HepG2 (cell line): ENCODE measurements around the gene PRRT2. TPM values are rescaled to one million over a fixed set of nuclear protein-coding genes. Genes with fewer than 3 reads are reported as not detected.
A peak's percentile ranks its signal among the peaks of the same experiment; 100 is the strongest.

Source experiments
- ATF7-NPFF ChIP-seq: sonication (generic); formaldehyde crosslinking; IDR thresholded peaks from 2 replicates; pipeline ENCODE4 v1.8.1; 2023; ENCODE audit warnings: mild to moderate bottlenecking, low read depth, missing genetic modification reagents, moderate library complexity
- CBFB ChIP-seq: sonication (generic); formaldehyde crosslinking; IDR thresholded peaks from 2 replicates; pipeline ENCODE4 v1.4.0; 2020; ENCODE audit warnings: missing genetic modification reagents
- FOXC1 ChIP-seq: sonication (generic); formaldehyde crosslinking; IDR thresholded peaks from 2 replicates; pipeline ENCODE4 v1.8.0; 2022; ENCODE audit warnings: mild to moderate bottlenecking, missing genetic modification reagents, borderline replicate concordance
- NFYB ChIP-seq: sonication (generic); formaldehyde crosslinking; IDR thresholded peaks from 2 replicates; pipeline ENCODE4 v1.4.0; 2020; ENCODE audit warnings: missing genetic modification reagents
- POLR2AphosphoS5 ChIP-seq: IDR thresholded peaks from 2 replicates; pipeline ENCODE4 v1.6.1; 2012; ENCODE audit warnings: low read depth, low read length
- RAD51 ChIP-seq: fragments of 450-650 bp; IDR thresholded peaks from 2 replicates; pipeline ENCODE4 v1.6.1; 2016; ENCODE audit warnings: borderline replicate concordance
- XBP1 ChIP-seq: sonication (generic); formaldehyde crosslinking; IDR thresholded peaks from 2 replicates; pipeline ENCODE4 v1.5.0; 2020; ENCODE audit warnings: missing genetic modification reagents
- ZFP36L2 ChIP-seq: sonication (generic); formaldehyde crosslinking; IDR thresholded peaks from 2 replicates; pipeline ENCODE4 v1.4.0; 2020; ENCODE audit warnings: missing genetic modification reagents
- ZNF205 ChIP-seq: IDR thresholded peaks from 2 replicates; pipeline ENCODE4 v1.6.1; 2018; ENCODE audit warnings: missing biosample characterization, missing genetic modification reagents
- ZNF3 ChIP-seq: IDR thresholded peaks from 2 replicates; pipeline ENCODE4 v1.7.0; 2017; ENCODE audit warnings: inconsistent platforms
- ZNF354B ChIP-seq: sonication (generic); formaldehyde crosslinking; IDR thresholded peaks from 2 replicates; pipeline ENCODE4 v1.8.0; 2022; ENCODE audit warnings: mild to moderate bottlenecking, missing genetic modification reagents
- ZNF552 ChIP-seq: sonication (generic); formaldehyde crosslinking; IDR thresholded peaks from 2 replicates; pipeline ENCODE4 v1.9.0; 2022; ENCODE audit warnings: missing genetic modification reagents, mild to moderate bottlenecking, borderline replicate concordance
- ZNF577 ChIP-seq: sonication (generic); formaldehyde crosslinking; IDR thresholded peaks from 2 replicates; pipeline ENCODE4 v1.4.0; 2020; ENCODE audit warnings: mild to moderate bottlenecking, low read depth, missing genetic modification reagents, borderline replicate concordance
- ZNF629 ChIP-seq: sonication (generic); formaldehyde crosslinking; conservative IDR thresholded peaks from 2 replicates; pipeline ENCODE4 v1.5.0; 2020; ENCODE audit warnings: missing genetic modification reagents
- polyA plus RNA-seq, 8 experiments: library from polyadenylated mRNA; depleted of rRNA in 3 of 8; stranded (reverse) in 7 of 8; unstranded in 1 of 8; fragments of >200 nt; fragmentation: Illumina TruSeq in 4 of 8; extraction: Trizol in 4 of 8; gene quantifications; 2 replicates each; pipeline versions ENCODE4 v1.2.1 to v1.2.3, GENCODE V29; 2011 to 2016; ENCODE audit warnings: low read depth in 4 of 8, missing spikeins in 1 of 8, mixed read lengths in 1 of 8; ENCODE audit not compliant: insufficient read depth in 1 of 8
- total RNA-seq, 5 experiments: library from RNA; depleted of rRNA; stranded (reverse); fragments of >200 nt; fragmentation: Illumina TruSeq; extraction: Trizol; gene quantifications; 2 replicates each; pipeline ENCODE4 v1.2.3, GENCODE V29; 2016; ENCODE audit warnings: low read depth in 1 of 5
- TF ChIP-seq, protein P1 (sequence below): IDR thresholded peaks from 2 replicates; pipeline ENCODE4 v1.6.1; 2016; ENCODE audit warnings: missing compliant biosample characterization, missing genetic modification reagents, borderline replicate concordance
- TF ChIP-seq, protein P2 (sequence below): sonication (generic); formaldehyde crosslinking; IDR thresholded peaks from 2 replicates; pipeline ENCODE4 v1.4.0; 2020; ENCODE audit warnings: missing genetic modification reagents
- TF ChIP-seq, protein P3 (sequence below): sonication (generic); formaldehyde crosslinking; IDR thresholded peaks from 2 replicates; pipeline ENCODE4 v1.4.0; 2020; ENCODE audit warnings: missing genetic modification reagents, mild to moderate bottlenecking, borderline replicate concordance
- TF ChIP-seq, protein P4 (sequence below): sonication (generic); formaldehyde crosslinking; IDR thresholded peaks from 2 replicates; pipeline ENCODE4 v1.9.0; 2022; ENCODE audit warnings: missing genetic modification reagents, mild to moderate bottlenecking, borderline replicate concordance

Gene PRRT2
- total and polyA plus RNA-seq, 2 of the 13 experiments (the other 11 are each of a cell fraction or from before 2014, with no cell fraction given), result 0.51 to 1.1 TPM

DNA sequence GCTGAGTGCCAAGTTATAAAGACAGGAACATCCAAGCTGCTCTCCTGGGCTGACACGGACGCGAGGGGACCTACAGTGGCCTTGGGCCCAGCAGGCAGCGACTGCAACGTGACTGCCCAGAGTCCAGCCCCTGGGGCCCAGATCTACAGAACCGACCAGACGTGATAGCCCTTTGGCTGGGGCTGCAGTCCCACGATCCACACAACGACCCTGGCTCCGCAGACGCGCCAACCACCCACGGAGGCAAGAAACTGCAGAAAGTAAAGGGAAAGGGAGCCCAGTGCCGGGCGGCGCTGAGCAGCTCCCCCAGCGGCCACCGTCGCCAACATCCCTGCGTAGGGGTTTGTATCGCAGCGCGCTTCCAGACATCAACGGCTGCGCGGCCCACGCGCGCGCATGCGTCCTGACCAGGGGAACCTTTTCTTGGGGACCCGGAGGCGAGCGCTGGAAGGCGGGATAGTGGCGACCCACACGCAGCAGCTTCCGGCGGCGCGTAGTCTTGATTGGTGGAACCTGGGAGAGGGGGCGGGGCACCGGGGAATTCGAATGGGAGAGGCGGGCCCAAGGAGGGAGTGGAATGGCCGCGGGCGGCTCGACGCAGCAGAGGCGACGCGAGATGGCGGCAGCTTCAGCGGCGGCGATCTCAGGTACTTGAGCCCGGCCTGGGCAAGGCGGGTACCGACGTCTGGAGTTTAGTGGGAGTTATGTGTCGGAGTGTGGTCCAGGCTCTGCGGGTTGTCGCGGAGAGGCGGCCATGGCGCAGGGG, 21.6 kb upstream of the PRRT2 start, which contains the start of gene KIF22 (continued):
- TF ChIP-seq, protein P1, sequence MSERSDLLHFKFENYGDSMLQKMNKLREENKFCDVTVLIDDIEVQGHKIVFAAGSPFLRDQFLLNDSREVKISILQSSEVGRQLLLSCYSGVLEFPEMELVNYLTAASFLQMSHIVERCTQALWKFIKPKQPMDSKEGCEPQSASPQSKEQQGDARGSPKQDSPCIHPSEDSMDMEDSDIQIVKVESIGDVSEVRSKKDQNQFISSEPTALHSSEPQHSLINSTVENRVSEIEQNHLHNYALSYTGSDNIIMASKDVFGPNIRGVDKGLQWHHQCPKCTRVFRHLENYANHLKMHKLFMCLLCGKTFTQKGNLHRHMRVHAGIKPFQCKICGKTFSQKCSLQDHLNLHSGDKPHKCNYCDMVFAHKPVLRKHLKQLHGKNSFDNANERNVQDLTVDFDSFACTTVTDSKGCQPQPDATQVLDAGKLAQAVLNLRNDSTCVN, result peak; percentile 55; the same call in 1 of the 2 replicates
- TF ChIP-seq ZNF552 (peak; percentile 27; the same call in 1 of the 2 replicates), XBP1 (no peak), ZNF629 (CRISPR knock-in tag) (no peak; the same call in 1 of the 2 replicates), ATF7-NPFF (CRISPR knock-in tag) (peak; percentile 91), ZNF3 (CRISPR knock-in tag) (no peak), ZFP36L2 (CRISPR knock-in tag) (no peak; the same call in 1 of the 2 replicates), ZNF205 (peak; percentile 90), POLR2AphosphoS5 (peak; percentile 94), FOXC1 (CRISPR knock-in tag) (peak; percentile 81), ZNF577 (CRISPR knock-in tag) (no peak), CBFB (CRISPR knock-in tag) (peak; percentile 90), ZNF354B (no peak), RAD51 (no peak), NFYB (CRISPR knock-in tag) (peak; percentile 99)
- TF ChIP-seq, protein P2, sequence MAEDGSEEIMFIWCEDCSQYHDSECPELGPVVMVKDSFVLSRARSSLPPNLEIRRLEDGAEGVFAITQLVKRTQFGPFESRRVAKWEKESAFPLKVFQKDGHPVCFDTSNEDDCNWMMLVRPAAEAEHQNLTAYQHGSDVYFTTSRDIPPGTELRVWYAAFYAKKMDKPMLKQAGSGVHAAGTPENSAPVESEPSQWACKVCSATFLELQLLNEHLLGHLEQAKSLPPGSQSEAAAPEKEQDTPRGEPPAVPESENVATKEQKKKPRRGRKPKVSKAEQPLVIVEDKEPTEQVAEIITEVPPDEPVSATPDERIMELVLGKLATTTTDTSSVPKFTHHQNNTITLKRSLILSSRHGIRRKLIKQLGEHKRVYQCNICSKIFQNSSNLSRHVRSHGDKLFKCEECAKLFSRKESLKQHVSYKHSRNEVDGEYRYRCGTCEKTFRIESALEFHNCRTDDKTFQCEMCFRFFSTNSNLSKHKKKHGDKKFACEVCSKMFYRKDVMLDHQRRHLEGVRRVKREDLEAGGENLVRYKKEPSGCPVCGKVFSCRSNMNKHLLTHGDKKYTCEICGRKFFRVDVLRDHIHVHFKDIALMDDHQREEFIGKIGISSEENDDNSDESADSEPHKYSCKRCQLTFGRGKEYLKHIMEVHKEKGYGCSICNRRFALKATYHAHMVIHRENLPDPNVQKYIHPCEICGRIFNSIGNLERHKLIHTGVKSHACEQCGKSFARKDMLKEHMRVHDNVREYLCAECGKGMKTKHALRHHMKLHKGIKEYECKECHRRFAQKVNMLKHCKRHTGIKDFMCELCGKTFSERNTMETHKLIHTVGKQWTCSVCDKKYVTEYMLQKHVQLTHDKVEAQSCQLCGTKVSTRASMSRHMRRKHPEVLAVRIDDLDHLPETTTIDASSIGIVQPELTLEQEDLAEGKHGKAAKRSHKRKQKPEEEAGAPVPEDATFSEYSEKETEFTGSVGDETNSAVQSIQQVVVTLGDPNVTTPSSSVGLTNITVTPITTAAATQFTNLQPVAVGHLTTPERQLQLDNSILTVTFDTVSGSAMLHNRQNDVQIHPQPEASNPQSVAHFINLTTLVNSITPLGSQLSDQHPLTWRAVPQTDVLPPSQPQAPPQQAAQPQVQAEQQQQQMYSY (CRISPR knock-in tag), result peak; percentile 60; the same call in 1 of the 2 replicates
- TF ChIP-seq, protein P3, sequence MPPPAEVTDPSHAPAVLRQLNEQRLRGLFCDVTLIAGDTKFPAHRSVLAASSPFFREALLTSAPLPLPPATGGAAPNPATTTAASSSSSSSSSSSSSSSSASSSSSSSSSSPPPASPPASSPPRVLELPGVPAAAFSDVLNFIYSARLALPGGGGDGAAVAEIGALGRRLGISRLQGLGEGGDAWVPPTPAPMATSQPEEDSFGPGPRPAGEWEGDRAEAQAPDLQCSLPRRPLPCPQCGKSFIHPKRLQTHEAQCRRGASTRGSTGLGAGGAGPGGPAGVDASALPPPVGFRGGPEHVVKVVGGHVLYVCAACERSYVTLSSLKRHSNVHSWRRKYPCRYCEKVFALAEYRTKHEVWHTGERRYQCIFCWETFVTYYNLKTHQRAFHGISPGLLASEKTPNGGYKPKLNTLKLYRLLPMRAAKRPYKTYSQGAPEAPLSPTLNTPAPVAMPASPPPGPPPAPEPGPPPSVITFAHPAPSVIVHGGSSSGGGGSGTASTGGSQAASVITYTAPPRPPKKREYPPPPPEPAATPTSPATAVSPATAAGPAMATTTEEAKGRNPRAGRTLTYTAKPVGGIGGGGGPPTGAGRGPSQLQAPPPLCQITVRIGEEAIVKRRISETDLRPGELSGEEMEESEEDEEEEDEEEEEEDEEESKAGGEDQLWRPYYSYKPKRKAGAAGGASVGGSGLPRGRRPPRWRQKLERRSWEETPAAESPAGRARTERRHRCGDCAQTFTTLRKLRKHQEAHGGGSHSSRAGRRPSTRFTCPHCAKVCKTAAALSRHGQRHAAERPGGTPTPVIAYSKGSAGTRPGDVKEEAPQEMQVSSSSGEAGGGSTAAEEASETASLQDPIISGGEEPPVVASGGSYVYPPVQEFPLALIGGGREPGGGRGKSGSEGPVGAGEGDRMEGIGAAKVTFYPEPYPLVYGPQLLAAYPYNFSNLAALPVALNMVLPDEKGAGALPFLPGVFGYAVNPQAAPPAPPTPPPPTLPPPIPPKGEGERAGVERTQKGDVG (CRISPR knock-in tag), result peak; percentile 83
- TF ChIP-seq, protein P4, sequence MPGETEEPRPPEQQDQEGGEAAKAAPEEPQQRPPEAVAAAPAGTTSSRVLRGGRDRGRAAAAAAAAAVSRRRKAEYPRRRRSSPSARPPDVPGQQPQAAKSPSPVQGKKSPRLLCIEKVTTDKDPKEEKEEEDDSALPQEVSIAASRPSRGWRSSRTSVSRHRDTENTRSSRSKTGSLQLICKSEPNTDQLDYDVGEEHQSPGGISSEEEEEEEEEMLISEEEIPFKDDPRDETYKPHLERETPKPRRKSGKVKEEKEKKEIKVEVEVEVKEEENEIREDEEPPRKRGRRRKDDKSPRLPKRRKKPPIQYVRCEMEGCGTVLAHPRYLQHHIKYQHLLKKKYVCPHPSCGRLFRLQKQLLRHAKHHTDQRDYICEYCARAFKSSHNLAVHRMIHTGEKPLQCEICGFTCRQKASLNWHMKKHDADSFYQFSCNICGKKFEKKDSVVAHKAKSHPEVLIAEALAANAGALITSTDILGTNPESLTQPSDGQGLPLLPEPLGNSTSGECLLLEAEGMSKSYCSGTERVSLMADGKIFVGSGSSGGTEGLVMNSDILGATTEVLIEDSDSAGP (CRISPR knock-in tag), result peak; percentile 96
